Measurements from ENCODE around the gene STARD7. TPM values are rescaled to one million over a fixed set of nuclear protein-coding genes. Genes with fewer than 3 reads are reported as not detected.
A peak's percentile ranks its signal among the peaks of the same experiment; 100 is the strongest.

Gene STARD7
- total and polyA plus RNA-seq, 10 of the 15 experiments (the other 5 are each of a cell fraction or from before 2014, with no cell fraction given), result 85.4 to 237 (median 153) TPM

GRCh38 chr2:96184188-96184587 lies 24.4 kb downstream of the STARD7 start:
- H4K20me1 ChIP-seq (ENCODE audit: control insufficient read depth, insufficient read depth), result no peaks in the 10 kb centered on the region
- H3K4me2 ChIP-seq (ENCODE audit: control insufficient read depth, insufficient read depth), result no peak overlapping the region
- no peaks in the 10 kb centered on the region for H3K27me3 ChIP-seq (replicated peaks in 1 of 2; ENCODE audit: control insufficient read depth in 2 of 2, insufficient read depth in 2 of 2, low read length in 1 of 2)
- intact Hi-C loops (cut with micrococcal nuclease; ENCODE audit: unreplicated experiment) (no loop called here), in situ Hi-C loops (cut with MboI) (no loop called here)
- peak; percentile 43; the same call in 1 of the 2 replicates for TF ChIP-seq POLR2A (IDR thresholded peaks at IDR 0.05; ENCODE audit: low read depth, low read length)
- TF ChIP-seq TARDBP (IDR thresholded peaks at IDR 0.05; ENCODE audit: borderline replicate concordance), result no peak
- 0 out of 2 replicates have a peak, but pooled peaks have one; percentile 27 for TF ChIP-seq POLR2AphosphoS2 (IDR thresholded peaks at IDR 0.05; ENCODE audit: low read depth, low read length)
- no peak for TF ChIP-seq ZBED1 (IDR thresholded peaks at IDR 0.05; ENCODE audit: borderline replicate concordance)
- TF ChIP-seq POLR2AphosphoS5 (IDR thresholded peaks at IDR 0.05; ENCODE audit: low read length), result 0 out of 2 replicates have a peak, but pooled peaks have one; percentile 33
- no peak for TF ChIP-seq CUX1 (IDR thresholded peaks at IDR 0.05; ENCODE audit: insufficient replicate concordance, low read depth, low read length)
- H2AFZ ChIP-seq (ENCODE audit: control insufficient read depth, low read depth, low read length), result no peak overlapping the region
- POLR2A ChIA-PET, result no interaction called here
- SMC1A ChIA-PET (ENCODE audit: uncharacterized antibody, unreplicated experiment), result interaction anchor here (1.3 kb wide), 1 partner anchor 50 kb away, joined by 3 read pairs; no protein-coding TSS in a partner anchor
- H3K9me3 ChIP-seq (replicated peaks; ENCODE audit: control insufficient read depth, insufficient read depth, low read length), result no peaks in the 10 kb centered on the region
- H3K4me3 ChIP-seq, result no peak overlapping the region
- no peak overlapping the region for H3K27ac ChIP-seq (ENCODE audit: control insufficient read depth, insufficient read depth)
- no peak for ATAC-seq
- RAD21 ChIA-PET (ENCODE audit: unreplicated experiment), result no interaction called here
- H3K9ac ChIP-seq (ENCODE audit: control insufficient read depth, insufficient read depth, low read length), result no peak overlapping the region
- peaks cover 2% of the 10 kb centered on the region; the same call in 1 of the 2 replicates for H3K4me1 ChIP-seq (ENCODE audit: control insufficient read depth, insufficient read depth, low read length)
- no TSS peak for BruUV-seq (replicated peaks)
- CTCF ChIA-PET, result interaction anchor here (1.7 kb wide), 1 partner anchor 45 kb away, joined by 7 read pairs; no protein-coding TSS in a partner anchor
- no peak for FAIRE-seq
- no peak for DNase-seq (ENCODE audit: low read depth, low spot score)
- WGBS (ENCODE audit: insufficient coverage, insufficient replicate concordance, low lambda C conversion rate, missing lambda C conversion rate), result 94% methylated on average over 8 of the region's 8 CpGs
- peaks cover 9 to 27% of the 10 kb centered on the region in 2 experiments for H3K36me3 ChIP-seq (ENCODE audit: control insufficient read depth in 2 of 2, insufficient read depth in 2 of 2, low read length in 1 of 2)
- H3K79me2 ChIP-seq (ENCODE audit: control insufficient read depth, insufficient read depth, low read length), result no peaks in the 10 kb centered on the region

Data from GM12878 (cell line).